Stimulated activated CD8-positive, alpha-beta memory T cell treated with anti-CD3 and anti-CD28 coated beads, Interleukin-12 subunit alpha, Interleukin-12 subunit beta, amount 100 ng/mL, for 24 hours (primary cell): ENCODE results near the gene NAV1.
"Not testable (repeated sequence)": the region's sequence is repeated elsewhere in the genome, so short reads cannot be mapped to it uniquely, and the experiment has no call there.

ENCODE experiments used
- DNase-seq: peaks from one replicate; pipeline ENCODE4 v3.0.0-alpha.2; 2020; ENCODE audit errors: extremely low read depth

NAV1 gene

DNA sequence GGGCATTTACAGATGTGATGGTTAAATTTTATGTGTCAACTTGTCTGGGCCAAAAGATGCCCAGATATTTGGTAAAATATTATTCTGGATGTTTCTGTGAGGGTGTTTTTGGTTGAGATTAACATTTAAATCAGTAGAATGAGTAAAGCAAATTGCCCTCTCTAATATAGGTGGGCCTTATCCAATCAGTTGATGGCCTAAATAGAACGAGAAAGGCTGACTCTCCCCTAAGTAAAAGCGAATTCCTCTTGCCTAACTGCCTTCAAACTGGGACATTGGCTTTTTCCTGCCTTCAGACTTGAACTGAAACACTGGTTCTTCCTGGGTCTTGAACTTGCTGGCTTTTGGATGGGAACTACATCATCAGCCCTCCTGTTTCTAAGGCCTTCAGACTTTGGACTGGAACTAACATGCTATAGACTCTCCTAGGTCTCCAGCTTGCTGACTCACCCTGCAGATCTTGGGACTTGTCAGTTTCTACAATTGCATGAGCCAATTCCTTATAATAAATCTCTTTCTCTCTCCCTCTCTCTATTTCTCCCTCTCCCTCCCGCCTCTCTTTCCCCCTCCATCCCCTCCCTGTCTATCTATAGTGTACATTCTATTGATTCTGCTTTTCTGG, 10.2 kb upstream of the NAV1 start:
- no peak for DNase-seq

DNA sequence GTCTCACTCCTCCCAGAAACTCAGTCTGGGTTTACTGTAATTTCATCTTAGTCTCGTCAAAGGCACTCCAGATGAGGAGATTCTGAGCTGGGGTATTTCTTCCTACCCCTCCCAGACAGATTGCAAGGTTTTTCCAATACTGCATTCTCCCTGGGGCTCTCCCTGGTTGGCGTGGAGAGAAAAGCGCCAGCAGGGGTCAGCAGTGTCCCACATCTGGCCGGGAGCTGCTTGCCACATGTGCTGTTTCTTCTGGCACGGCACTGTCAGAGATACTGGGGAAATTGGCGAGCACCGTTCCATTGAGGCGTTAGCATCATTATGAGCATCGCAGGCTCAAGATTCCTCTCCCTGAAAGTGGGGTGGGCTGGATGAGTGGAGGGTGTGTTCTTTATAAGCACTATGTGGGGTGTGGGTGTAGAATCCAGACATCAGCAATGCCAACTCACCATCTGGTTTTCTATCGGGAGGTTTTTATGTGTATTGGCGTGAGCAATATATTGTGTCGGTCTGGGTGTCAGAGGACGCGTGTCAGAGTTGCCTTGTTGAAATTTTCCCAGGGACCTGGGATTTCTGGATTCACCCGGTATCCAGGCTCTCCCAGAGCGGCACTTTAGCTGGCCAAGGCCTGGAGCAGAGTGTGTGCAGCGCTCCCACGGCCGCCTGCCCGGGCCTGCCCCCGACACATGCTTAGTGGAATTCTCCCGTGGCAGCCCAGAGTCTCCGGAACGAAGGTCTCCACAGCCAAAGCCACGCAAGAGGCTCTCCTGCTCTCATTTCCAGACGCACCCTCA, 8.0 kb upstream of the NAV1 start:
- DNase-seq = no peak

DNA sequence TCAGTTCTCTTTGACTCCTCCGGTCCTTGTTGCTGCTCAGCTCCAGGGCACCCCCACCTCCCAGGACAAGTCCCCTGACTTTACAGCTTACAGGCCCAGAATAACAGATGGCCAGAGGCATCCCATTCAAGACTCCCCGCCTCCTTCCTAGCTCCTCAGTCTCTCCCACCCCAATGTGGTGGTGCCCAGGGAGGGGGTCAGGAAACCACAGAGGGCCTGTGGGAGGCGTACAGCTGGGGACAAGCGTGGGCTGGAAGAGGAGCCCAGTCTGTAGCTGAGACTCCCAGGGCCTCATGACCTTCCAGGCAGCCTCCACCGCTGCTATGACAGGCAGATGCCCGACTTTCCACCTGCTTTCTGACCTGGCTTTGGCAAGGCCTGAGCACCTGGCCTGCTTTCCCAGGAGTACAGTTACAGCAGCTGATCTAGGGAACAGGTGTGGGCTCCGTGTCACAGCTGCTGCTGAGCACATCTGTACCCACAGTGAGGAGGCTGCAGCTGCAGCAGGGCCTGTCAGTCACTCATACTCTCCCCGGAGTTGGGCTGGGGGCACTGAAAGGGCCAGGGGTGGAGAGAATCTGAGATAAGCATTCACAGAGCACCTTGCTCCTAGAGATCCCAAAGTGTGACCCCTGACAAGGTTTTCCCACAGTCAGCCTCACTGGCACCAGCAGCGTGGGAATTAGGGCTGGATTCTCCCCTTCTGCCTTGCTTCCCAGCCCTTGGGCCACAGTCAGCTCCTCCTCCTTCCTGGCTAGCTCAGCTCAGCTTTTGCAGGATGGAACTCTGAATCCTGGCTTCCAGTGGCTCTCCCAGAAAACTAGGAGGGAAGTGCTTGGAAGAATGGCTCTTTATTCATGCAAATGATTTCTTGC, 7.1 kb upstream of the NAV1 start:
- no peak for DNase-seq

GRCh38 chr1:201533836-201534235, 5.1 kb upstream of the NAV1 start:
- DNase-seq = no peak

DNA sequence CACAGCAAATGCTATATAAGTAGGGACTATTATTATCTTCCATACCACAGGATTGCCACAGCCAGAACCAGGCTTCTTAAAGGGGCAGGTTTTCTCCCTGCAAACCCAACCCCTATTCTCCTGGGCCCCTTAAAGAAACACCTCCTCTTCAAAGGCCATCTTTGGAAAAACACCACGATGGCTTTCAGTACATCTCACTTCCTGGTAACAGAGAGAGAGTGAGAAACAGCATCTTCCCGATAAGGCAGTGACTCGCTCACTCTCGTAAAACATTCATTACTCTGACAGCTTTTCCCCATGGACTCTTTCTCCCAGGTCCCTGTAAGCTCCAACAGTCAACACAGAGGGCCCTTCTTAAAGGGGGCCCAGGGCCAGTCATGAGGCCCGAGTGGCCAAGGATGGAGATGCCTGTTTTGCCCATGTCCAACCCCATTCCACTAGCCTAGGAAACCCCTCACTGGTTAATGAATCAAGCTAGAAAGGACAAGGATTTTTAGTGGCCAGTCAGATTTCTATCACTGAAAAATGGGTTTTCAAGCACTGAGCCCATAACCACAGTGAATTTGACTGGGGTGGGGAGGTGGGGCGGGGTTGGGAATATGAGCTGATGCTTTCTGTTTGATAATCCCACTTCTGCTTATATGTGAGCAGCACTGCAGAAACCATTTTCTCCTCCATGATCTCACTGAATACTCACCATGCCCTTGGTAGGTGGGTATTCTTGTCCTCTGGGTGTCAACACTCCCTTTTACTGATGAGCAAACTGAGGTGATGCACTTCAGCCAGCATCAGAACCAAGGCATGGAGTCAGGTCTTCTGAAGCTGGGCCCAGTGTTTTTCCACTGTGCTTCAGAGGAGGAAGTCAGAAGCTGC, 3.6 kb upstream of the NAV1 start:
- no peak for DNase-seq

DNA sequence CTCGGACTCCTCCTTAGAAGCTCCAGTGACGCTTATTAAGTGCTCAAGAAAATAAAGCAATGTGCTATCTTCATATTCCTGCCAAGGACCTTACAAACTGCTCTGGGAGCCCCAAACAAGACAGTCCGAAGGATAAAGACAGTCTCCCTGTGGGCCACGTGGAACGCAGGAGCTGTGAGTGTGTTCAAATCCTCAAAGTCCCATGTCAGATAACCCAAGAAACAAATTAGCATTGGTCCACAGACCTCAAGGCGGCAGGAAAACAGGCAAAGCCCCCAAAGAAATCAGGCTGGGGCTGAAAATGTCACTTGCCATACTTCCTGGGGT, 3.0 kb upstream of the NAV1 start:
- DNase-seq = no peak

DNA sequence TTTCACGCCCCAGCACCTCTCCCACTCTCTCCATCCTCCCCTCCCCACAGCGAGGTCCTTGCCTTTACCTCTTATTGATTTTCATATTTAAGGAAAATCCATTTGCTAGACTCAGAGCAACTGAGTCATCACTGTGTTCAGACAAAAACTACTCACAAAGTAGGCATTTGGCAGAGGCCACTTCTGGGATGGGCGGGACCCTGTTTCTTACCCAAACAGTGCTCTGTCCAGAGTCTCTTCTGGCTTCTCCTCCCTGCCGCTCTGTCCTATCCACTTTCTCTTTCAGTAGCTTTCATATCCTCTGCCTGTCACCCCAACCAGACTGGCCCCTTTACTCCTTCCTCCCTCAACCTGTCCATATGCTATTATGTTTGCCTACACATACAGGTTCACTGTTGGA, 2.4 kb upstream of the NAV1 start:
- no peak for DNase-seq

DNA sequence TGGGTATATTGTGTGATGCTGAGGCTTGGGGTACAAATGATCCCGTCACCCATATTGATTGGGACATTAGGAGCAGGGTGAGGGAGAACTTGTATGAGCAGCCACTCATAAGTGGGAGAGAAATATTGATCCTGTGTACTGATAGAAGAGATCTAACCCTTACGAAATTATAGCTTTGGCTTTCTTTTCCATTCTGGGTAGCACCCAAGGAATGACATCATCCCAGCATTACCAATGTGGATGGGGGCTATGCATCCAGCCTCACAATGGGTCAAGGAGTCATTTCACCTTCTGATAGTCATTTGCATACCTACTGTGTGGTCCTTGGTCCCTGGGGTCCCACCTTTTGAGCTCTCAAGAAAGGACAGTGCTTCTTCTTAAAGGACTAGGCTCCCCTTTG, 1.9 kb upstream of the NAV1 start:
- no peak for DNase-seq

GRCh38 chr1:201537467-201537866, 1.5 kb upstream of the NAV1 start:
- no peak for DNase-seq

DNA sequence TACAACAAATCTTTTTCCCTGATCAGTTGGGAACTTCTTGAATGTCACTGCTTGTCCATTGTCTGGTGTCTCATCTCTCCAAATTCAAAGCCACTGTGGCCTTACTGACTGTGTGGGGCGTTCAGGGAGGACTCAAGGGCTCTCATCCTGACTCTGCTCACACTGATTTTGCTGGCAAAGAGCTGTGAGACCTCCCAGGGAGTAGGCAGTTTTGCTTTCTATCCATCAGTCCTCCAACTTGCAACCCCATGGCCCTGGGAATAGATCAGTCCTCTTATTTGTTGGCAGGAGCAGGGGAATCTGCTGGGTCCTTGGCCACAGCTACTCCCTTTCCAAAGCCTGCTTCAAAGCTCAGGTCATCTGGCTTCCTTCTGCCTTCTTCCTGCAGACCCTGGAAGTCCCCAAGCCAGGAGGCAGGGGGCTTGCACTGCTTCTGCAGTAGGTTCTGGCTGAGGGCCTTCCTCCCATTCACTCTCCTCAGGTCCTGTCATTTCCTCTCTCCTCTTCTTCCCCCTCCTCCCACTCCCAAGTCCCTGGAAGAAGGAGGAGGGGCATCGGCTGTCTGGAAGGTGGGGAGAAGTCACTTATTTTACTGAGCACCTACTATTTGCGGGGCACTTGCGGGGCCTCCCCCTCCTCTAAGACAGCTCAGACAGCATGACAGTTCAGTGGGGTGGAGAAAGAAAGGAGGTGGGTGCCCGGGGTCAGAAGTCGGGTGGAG, 876 bp upstream of the NAV1 start:
- no peak for DNase-seq

DNA sequence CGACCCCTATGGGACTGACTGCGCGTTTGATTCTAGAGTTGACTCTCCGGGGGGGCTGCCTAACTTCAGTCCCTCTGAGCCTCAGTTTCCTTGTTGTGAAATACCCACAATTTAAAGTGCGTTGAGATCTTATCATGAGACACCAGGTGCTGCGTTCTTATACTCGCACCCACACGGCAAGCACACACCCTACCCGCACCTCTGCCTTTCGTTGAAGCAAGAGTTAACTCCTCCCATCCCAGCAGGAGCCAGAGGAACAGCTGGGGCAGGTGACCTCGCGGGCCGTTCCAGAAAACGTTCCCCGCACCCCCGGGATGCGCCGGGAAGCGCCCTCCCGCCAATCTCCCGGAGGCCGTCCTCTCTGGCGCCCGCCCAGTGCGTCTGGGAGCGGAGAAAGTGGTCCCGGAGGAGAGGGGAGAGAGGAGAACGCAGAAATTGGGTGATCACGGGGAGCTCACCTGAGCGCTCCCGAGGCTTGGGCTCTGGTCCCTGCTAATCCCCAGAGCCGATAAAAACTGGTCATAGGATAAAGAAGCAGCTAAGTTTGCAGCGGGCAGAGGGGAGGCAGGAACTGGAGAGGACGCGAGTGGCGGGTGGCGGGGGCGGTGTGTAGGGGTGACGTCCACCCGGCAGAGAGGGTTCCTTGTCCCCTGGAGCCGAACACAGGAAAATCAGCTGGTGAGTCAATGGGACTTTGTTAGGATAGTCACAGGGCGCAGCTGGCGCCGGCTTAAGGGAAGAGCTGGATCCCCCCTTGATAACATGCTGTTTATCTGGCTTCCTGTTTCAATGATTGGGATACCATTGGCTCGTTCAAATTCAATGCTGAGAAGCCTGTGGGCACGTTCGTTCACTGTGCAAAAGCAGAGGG, 869 bp downstream of the NAV1 start:
- no peak for DNase-seq

DNA sequence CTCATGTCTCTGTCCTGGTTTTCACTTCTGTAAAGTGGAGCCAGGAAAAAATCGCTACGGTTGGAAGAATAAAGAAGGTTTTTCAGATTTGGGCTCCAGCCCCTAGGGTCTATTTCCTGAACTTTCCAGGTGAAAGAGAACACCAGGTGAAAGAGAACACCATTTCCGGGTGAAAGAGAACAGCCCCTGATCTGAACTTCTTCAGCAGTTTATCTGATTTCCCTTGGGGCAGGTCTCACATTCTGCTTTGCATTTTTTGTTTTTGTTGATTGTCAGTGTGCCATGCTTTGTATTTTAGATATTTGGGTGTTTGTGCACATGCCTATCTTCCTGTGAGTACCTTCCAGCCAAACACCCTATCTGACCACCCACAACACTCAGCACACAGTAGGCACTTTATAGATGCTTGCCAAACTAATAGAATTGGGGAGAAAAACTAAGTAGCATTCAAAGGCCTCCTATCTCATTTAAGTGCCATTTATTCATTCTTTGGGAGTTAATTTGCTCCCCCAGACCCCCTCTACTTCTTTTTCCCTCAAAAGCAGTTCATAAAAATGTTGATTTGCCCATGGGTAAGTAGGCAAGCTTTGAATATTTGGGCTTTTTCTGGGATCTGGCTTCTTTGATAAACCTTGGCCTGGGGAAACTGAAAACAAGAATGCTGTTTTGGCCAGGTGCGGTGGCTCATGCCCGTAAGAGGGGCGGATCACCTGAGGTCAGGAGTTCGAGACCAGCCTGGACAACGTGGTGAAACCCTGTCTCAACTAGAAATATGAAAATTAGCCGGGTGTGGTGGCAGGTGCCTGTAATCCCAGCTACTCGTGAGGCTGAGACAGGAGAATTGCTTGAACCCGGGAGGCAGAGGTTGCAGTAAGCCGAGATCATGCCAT, 2.2 kb downstream of the NAV1 start:
- no peak for DNase-seq

DNA sequence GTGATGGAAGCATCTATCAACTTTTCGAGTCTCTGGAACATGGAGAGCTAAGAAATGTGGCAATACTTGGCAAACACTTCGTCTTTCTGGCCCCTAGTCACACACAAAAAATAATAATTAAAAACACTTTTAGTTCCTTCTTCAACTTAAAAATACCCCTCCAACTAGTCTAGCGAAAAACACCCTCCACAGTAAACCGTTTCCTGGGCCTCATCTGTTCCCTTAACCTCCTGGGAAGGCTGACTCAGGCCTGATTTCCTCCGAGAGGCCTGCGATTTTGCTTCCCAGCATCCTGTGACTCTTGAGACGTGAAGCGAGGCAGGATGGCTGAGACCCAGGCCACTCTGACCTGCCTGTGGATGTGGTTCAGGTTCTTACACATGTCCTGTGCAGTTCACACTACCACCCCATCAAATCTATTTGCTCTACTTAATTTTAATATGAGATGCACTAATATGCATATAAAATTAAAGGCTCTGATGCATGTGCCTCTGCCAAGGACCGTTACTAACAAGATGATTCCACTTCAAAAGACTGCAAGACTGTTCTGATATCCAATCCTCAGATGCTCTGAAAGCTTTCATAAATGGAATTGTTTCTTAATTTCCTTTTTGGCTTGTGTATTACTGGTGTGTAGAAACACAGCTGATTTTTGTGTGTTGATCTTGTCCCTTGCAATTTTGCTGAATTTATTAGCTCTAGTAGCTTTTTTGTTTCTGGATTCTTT, 3.5 kb downstream of the NAV1 start:
- no peak for DNase-seq

GRCh38 chr1:201543871-201544642, 5.1 kb downstream of the NAV1 start:
- no peak for DNase-seq

- no peak for DNase-seq
Observed at GRCh38 chr1:201544710-201545109, 5.8 kb downstream of the NAV1 start.

- DNase-seq = no peak
Observed at GRCh38 chr1:201545851-201546492, 7.0 kb downstream of the NAV1 start.

- DNase-seq = not testable (repeated sequence)
Observed at GRCh38 chr1:201549522-201549921, 10.6 kb downstream of the NAV1 start.
